GM21825 (cell line): Measurements from ENCODE around the gene CAMK1.

Experiments
- ATAC-seq: cut with Tn5 transposase; IDR thresholded peaks from one replicate; pipeline ENCODE4 v1.9.1; 2021; ENCODE audit warnings: mild to moderate bottlenecking, moderate library complexity; ENCODE audit not compliant: unreplicated experiment

The CAMK1 gene

GRCh38 chr3:9713142-9713541 is 56.6 kb downstream of the CAMK1 start:
- ATAC-seq = no peak

GRCh38 chr3:9712415-9712814 is 57.3 kb downstream of the CAMK1 start:
- no peak for ATAC-seq

- ATAC-seq = no peak
Observed at GRCh38 chr3:9710174-9710739, 59.5 kb downstream of the CAMK1 start.
